KMS-11 (cell line): ENCODE results near the gene SYTL1.

Experiments used
- H2AFZ ChIP-seq: fragments of 200-600 bp; sonication (generic); 2 replicates; pipeline ENCODE4 v1.6.1; 2016; ENCODE audit warnings: antibody characterized with exemption, mixed run types, low read depth
- H3K27ac ChIP-seq: fragments of 200-600 bp; sonication (generic); 2 replicates; pipeline ENCODE4 v1.6.1; 2016; ENCODE audit warnings: mild to moderate bottlenecking, mixed run types
- H3K27me3 ChIP-seq: fragments of 200-600 bp; sonication (generic); 2 replicates; pipeline ENCODE4 v1.6.1; 2017; ENCODE audit warnings: mild to moderate bottlenecking, low read depth, mixed run types, moderate library complexity; ENCODE audit not compliant: insufficient read depth
- H3K36me3 ChIP-seq: fragments of 200-600 bp; sonication (generic); 2 replicates; pipeline ENCODE4 v1.6.1; 2017; ENCODE audit warnings: mild to moderate bottlenecking, mixed run types; ENCODE audit not compliant: insufficient read depth
- H3K4me1 ChIP-seq: fragments of 200-600 bp; sonication (generic); 2 replicates; pipeline ENCODE4 v1.6.1; 2016; ENCODE audit warnings: mild to moderate bottlenecking, low read depth, mixed run types; ENCODE audit not compliant: poor library complexity, severe bottlenecking
- H3K4me2 ChIP-seq: fragments of 200-600 bp; sonication (generic); 2 replicates; pipeline ENCODE4 v1.7.0; 2016; ENCODE audit warnings: mild to moderate bottlenecking, mixed run types
- H3K4me3 ChIP-seq: fragments of 200-600 bp; sonication (generic); IDR thresholded peaks from 2 replicates; pipeline ENCODE4 v1.6.1; 2017; ENCODE audit warnings: low read depth, low read length, mixed read lengths; ENCODE audit not compliant: insufficient read depth
- H3K79me2 ChIP-seq: fragments of 200-600 bp; sonication (generic); 2 replicates; pipeline ENCODE4 v1.6.1; 2016; ENCODE audit warnings: low read depth, mixed run types; ENCODE audit not compliant: insufficient read depth
- H3K9ac ChIP-seq: fragments of 200-600 bp; sonication (generic); 2 replicates; pipeline ENCODE4 v1.6.1; 2016; ENCODE audit warnings: mild to moderate bottlenecking, mixed run types
- H4K20me1 ChIP-seq: fragments of 200-600 bp; sonication (generic); 2 replicates; pipeline ENCODE4 v1.6.1; 2016; ENCODE audit warnings: mild to moderate bottlenecking, mixed run types; ENCODE audit not compliant: insufficient read depth
- TF ChIP-seq, protein P1 (sequence below): fragments of 200-600 bp; sonication (generic); conservative IDR thresholded peaks from 2 replicates; pipeline ENCODE4 v1.6.1; 2017; ENCODE audit warnings: low read depth, mild to moderate bottlenecking, antibody characterized with exemption, low read length, moderate library complexity, mixed read lengths

Gene SYTL1

DNA sequence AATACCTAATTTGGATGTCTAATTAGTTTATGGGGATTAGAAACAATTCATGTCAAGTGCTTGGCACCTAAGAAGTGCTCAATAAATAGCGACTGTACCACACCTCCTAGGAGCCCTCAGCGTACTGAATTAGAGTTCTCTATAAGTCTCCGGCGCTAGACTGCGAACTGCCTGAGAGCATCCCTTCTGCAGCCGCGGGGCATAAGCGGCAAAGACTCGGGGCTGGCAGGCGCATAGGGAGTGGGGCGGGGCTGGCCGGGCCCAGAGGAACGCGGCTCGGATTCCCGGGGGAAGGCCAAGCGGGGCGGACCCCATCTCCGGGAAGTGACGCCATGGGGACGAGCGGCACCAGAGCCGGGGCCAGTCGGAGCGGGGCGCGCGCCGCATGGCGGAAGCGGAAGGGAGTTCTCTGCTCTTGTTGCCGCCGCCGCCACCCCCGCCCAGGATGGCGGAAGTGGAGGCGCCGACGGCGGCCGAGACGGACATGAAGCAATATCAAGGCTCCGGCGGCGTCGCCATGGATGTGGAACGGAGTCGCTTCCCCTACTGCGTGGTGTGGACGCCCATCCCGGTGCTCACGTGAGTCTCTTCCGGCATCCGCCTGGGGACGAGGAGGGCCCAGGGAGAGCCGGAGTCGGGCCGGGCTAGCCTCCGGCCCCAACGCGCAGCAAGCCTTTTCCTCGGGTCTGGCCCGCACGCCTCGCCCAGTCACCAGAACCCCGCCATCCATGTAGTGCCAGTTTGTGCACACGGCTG is 19.8 kb upstream of the SYTL1 start, which contains the start of gene TMEM222:
TMEM222 (plus strand) TSS at position 351 of the 756 bp plus-strand sequence; CDS start at position 386, 35 bp downstream.
- peaks cover 46% of the 10 kb centered on the region for H3K79me2 ChIP-seq
- peak within 1 kb of the TSS; percentile 91 for H3K9ac ChIP-seq
- H3K4me3 ChIP-seq = peak within 1 kb of the TSS; percentile 81
- no peaks in the 10 kb centered on the region for H4K20me1 ChIP-seq
- no peaks in the 10 kb centered on the region for H3K27me3 ChIP-seq
- TF ChIP-seq, protein P1, sequence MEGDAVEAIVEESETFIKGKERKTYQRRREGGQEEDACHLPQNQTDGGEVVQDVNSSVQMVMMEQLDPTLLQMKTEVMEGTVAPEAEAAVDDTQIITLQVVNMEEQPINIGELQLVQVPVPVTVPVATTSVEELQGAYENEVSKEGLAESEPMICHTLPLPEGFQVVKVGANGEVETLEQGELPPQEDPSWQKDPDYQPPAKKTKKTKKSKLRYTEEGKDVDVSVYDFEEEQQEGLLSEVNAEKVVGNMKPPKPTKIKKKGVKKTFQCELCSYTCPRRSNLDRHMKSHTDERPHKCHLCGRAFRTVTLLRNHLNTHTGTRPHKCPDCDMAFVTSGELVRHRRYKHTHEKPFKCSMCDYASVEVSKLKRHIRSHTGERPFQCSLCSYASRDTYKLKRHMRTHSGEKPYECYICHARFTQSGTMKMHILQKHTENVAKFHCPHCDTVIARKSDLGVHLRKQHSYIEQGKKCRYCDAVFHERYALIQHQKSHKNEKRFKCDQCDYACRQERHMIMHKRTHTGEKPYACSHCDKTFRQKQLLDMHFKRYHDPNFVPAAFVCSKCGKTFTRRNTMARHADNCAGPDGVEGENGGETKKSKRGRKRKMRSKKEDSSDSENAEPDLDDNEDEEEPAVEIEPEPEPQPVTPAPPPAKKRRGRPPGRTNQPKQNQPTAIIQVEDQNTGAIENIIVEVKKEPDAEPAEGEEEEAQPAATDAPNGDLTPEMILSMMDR = no peak
- H3K4me2 ChIP-seq = peak within 1 kb of the TSS; percentile 95
- peak within 1 kb of the TSS; percentile 90 for H2AFZ ChIP-seq
- H3K36me3 ChIP-seq = no peaks in the 10 kb centered on the region
- peak within 1 kb of the TSS; percentile 66 for H3K27ac ChIP-seq
- peaks cover 12% of the 10 kb centered on the region for H3K4me1 ChIP-seq

DNA sequence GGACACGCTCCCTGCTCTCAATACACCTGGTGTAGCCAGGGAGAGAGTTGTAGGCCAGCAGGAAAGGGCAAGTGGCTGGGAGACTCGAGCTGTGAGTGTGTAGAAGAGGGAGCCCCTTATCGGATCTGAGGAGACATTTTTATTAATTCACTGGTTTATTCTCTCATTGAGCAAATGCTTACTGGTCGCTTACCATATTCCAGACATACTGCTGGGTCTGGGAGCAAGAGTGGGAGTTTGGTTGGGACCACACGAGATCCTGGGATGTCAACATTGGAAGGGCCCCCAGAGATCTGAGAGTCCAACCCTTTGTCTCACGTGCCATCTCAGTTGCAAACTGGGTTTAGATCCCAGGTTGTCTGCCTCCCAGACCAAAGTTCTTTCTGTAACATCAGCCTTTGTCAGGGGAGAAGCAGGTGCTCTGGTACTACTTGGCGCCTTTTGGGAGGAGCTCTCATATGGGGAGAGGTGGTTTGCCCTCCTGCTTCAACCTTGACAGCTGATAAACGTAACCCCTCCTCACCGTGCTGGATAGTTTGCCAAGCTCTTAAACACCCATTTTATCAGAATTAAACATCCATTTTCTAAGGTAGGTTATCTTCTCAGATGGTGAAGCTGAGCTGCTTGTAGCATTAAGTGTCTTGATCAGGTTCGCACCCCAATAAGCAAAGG is 19.1 kb upstream of the SYTL1 start:
- Histone ChIP-seq H3K27ac (peak overlapping the region; percentile 66), H2AFZ (peak overlapping the region; percentile 78), H3K4me2 (peak overlapping the region; percentile 95), H3K4me1 (peaks cover 12% of the 10 kb centered on the region), H3K79me2 (peaks cover 52% of the 10 kb centered on the region), H3K9ac (peak overlapping the region; percentile 91), H3K27me3 (no peaks in the 10 kb centered on the region), H3K36me3 (no peaks in the 10 kb centered on the region), H4K20me1 (no peaks in the 10 kb centered on the region), H3K4me3 (peak overlapping the region; percentile 81)
- TF ChIP-seq, protein P1 = 0 out of 2 replicates have a peak, but pooled peaks have one; percentile 6

DNA sequence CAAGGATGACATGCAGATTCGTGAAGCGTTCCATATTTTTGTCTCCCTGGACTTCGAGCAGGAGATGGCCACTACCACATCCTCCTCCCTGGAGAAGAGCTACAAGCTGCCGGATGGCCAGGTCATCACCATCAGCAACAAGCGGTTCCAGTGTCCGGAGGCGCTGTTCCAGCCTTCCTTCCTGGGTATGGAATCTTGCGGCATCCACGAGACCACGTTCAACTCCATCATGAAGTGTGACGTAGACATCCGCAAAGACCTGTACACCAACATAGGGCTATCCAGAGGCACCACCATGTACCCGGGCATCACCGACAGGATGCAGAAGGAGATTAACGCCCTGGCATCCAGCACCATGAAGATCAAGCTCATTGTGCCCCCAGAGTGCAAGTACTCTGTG is 16.5 kb upstream of the SYTL1 start:
- Histone ChIP-seq H3K4me2 (no peak overlapping the region), H3K36me3 (no peaks in the 10 kb centered on the region), H3K4me1 (peaks cover 12% of the 10 kb centered on the region), H3K27me3 (no peaks in the 10 kb centered on the region), H3K27ac (no peak overlapping the region), H3K79me2 (peaks cover 70% of the 10 kb centered on the region), H3K9ac (no peak overlapping the region), H3K4me3 (no peak overlapping the region), H4K20me1 (no peaks in the 10 kb centered on the region), H2AFZ (no peak overlapping the region)
- TF ChIP-seq, protein P1 = no peak

DNA sequence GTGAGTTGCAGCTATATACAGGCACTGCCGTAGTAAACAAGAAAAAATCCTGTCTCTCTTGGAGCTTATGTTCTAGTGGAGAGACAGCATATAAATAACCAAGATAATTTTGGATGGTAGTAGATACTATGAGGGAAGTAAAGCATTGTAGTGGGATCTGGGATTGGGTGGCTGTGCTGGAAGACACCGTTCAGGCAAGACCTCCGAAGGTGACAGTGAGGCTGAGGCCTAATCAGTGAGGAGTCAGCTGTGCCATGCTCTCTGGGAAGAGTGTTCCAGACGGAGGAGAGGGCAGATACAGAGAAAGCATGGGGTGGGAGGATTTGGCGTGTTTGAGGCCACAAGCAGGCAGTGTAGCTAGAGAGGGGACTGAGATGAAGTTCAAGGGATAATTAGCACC is 13.9 kb upstream of the SYTL1 start:
- Histone ChIP-seq H3K4me1 (peaks cover 12% of the 10 kb centered on the region), H3K9ac (no peak overlapping the region), H3K27ac (no peak overlapping the region), H3K4me3 (no peak overlapping the region), H3K79me2 (peaks cover 61% of the 10 kb centered on the region), H3K27me3 (no peaks in the 10 kb centered on the region), H4K20me1 (no peaks in the 10 kb centered on the region), H3K4me2 (no peak overlapping the region), H2AFZ (no peak overlapping the region), H3K36me3 (no peaks in the 10 kb centered on the region)
- TF ChIP-seq, protein P1 = no peak
